ENCODE measurements around the gene LRIF1.

The LRIF1 gene

GRCh38 chr1:110902820-110903463 is 60.8 kb downstream of the LRIF1 start:
- TF ChIP-seq TAF1 (IDR thresholded peaks at IDR 0.05; ENCODE audit: borderline replicate concordance, insufficient read depth, low read length), result no peak
- no peak for TF ChIP-seq POLR2AphosphoS5 (IDR thresholded peaks at IDR 0.05; ENCODE audit: low read depth, low read length)
- TF ChIP-seq, protein P1, sequence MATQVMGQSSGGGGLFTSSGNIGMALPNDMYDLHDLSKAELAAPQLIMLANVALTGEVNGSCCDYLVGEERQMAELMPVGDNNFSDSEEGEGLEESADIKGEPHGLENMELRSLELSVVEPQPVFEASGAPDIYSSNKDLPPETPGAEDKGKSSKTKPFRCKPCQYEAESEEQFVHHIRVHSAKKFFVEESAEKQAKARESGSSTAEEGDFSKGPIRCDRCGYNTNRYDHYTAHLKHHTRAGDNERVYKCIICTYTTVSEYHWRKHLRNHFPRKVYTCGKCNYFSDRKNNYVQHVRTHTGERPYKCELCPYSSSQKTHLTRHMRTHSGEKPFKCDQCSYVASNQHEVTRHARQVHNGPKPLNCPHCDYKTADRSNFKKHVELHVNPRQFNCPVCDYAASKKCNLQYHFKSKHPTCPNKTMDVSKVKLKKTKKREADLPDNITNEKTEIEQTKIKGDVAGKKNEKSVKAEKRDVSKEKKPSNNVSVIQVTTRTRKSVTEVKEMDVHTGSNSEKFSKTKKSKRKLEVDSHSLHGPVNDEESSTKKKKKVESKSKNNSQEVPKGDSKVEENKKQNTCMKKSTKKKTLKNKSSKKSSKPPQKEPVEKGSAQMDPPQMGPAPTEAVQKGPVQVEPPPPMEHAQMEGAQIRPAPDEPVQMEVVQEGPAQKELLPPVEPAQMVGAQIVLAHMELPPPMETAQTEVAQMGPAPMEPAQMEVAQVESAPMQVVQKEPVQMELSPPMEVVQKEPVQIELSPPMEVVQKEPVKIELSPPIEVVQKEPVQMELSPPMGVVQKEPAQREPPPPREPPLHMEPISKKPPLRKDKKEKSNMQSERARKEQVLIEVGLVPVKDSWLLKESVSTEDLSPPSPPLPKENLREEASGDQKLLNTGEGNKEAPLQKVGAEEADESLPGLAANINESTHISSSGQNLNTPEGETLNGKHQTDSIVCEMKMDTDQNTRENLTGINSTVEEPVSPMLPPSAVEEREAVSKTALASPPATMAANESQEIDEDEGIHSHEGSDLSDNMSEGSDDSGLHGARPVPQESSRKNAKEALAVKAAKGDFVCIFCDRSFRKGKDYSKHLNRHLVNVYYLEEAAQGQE (IDR thresholded peaks at IDR 0.05; ENCODE audit: insufficient read depth in 1 of 2, low read depth in 2 of 2, low read length in 2 of 2), result no peak
- no peak for TF ChIP-seq SIN3A (IDR thresholded peaks at IDR 0.05; ENCODE audit: borderline replicate concordance, insufficient read depth, low read length)
- no peak for TF ChIP-seq FOXP2 (optimal IDR thresholded peaks at IDR 0.05; ENCODE audit: borderline replicate concordance, extremely low read depth, extremely low read length, insufficient read depth)

DNA sequence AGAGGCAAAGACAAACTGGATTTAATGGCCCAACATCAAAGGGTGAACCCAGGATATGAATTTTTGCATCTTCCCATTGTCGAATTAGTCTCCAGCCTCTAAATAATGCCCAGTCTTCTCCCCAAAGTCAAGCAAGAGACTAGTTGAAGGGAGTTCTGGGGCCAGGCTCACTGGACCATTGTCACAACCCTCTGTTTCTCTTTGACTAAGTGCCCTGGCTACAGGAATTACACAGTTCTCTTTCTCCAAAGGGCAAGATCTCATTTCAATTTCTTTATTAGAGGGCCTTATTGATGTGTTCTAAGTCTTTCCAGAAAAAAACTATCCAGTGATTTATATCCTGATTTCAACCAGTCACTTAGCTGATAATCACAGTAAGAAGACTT is 64.3 kb downstream of the LRIF1 start:
- no peak for TF ChIP-seq SIN3A (IDR thresholded peaks at IDR 0.05; ENCODE audit: borderline replicate concordance, insufficient read depth, low read length)

- no peak for TF ChIP-seq FOXP2 (optimal IDR thresholded peaks at IDR 0.05; ENCODE audit: borderline replicate concordance, extremely low read depth, extremely low read length, insufficient read depth)
- no peak for TF ChIP-seq POLR2AphosphoS5 (IDR thresholded peaks at IDR 0.05; ENCODE audit: low read depth, low read length)
- TF ChIP-seq, protein P1 (IDR thresholded peaks at IDR 0.05; ENCODE audit: insufficient read depth in 1 of 2, low read depth in 2 of 2, low read length in 2 of 2), result no peak
- no peak for TF ChIP-seq SIN3A (IDR thresholded peaks at IDR 0.05; ENCODE audit: borderline replicate concordance, insufficient read depth, low read length)
- no peak for TF ChIP-seq TAF1 (IDR thresholded peaks at IDR 0.05; ENCODE audit: borderline replicate concordance, insufficient read depth, low read length)
Observed at GRCh38 chr1:110898734-110899457, 64.8 kb downstream of the LRIF1 start.

- TF ChIP-seq, protein P1 (IDR thresholded peaks at IDR 0.05; ENCODE audit: insufficient read depth in 1 of 2, low read depth in 2 of 2, low read length in 2 of 2), result no peak
- TF ChIP-seq FOXP2 (optimal IDR thresholded peaks at IDR 0.05; ENCODE audit: borderline replicate concordance, extremely low read depth, extremely low read length, insufficient read depth) (no peak), POLR2AphosphoS5 (IDR thresholded peaks at IDR 0.05; ENCODE audit: low read depth, low read length) (no peak), TAF1 (IDR thresholded peaks at IDR 0.05; ENCODE audit: borderline replicate concordance, insufficient read depth, low read length) (no peak), SIN3A (IDR thresholded peaks at IDR 0.05; ENCODE audit: borderline replicate concordance, insufficient read depth, low read length) (no peak)
Observed at GRCh38 chr1:110897681-110898080, 66.0 kb downstream of the LRIF1 start.

Measured in PFSK-1 (cell line).